WI38 (cell line): ENCODE measurements around the gene LGI2.

Experiments used
- H3K4me3 ChIP-seq: 2 replicates; pipeline ENCODE4 v1.5.1; 2011; ENCODE audit warnings: low read depth, mild to moderate bottlenecking, control low read depth, low read length
- TF ChIP-seq, protein P1 (sequence below): IDR thresholded peaks from 2 replicates; pipeline ENCODE4 v1.5.1; 2012; ENCODE audit warnings: low read depth, mild to moderate bottlenecking, control low read depth, low read length

LGI2 gene

DNA sequence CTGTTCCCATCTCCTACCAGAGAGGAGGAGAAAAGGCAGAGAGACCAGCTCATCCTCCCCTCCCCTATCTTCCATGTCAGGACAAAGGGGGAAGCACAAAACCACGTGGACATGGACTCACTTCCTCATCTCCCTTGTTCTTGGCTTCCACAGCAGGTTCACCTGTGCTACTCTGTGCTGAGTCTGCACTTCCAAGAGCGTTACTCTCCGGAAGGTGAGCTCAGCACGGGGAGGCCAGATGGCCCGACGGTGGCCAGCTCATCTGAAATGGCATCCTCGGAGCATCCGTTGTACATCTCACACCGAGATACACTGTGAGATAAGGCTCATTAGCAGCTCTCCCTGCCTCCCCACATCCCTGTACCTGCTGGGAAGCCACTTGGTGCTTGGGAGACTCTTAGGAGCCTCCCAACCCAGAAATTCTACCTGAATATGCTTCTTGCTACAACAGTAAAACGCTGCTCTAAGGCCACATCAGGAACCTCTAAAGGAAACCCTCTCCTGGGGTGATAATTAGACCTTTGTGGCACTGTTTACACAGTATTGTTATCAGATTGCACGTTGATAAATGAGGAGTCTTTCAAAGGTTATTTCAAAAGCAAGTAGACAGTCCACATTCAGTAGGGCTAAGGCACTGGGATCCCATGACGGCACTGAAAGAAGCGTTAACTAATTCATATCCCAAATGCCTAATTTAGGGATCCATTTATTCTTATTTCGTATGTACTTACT, 19.4 kb downstream of the LGI2 start:
- H3K4me3 ChIP-seq: no peak overlapping the region
- TF ChIP-seq, protein P1, sequence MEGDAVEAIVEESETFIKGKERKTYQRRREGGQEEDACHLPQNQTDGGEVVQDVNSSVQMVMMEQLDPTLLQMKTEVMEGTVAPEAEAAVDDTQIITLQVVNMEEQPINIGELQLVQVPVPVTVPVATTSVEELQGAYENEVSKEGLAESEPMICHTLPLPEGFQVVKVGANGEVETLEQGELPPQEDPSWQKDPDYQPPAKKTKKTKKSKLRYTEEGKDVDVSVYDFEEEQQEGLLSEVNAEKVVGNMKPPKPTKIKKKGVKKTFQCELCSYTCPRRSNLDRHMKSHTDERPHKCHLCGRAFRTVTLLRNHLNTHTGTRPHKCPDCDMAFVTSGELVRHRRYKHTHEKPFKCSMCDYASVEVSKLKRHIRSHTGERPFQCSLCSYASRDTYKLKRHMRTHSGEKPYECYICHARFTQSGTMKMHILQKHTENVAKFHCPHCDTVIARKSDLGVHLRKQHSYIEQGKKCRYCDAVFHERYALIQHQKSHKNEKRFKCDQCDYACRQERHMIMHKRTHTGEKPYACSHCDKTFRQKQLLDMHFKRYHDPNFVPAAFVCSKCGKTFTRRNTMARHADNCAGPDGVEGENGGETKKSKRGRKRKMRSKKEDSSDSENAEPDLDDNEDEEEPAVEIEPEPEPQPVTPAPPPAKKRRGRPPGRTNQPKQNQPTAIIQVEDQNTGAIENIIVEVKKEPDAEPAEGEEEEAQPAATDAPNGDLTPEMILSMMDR: no peak

DNA sequence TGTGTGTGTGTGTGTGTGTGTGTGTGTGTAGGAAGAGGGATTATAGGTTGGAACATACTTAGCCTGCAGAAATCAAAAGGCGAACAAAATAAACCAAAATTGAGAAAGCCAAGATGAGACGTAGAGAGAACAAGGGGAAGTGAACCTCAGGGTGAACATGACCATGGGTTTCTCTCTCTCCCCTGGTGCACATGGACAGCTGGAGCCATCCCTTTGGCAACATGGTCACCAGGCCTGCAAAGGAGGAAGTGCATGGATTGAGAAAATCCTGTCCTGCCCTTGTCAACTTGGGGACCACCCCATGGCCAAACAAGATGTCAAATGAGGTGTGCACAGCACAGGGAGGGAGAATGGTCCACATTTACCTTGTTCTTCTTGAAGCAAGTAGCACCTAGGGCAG, 23.1 kb downstream of the LGI2 start:
- TF ChIP-seq, protein P1: no peak
- no peak overlapping the region for H3K4me3 ChIP-seq

DNA sequence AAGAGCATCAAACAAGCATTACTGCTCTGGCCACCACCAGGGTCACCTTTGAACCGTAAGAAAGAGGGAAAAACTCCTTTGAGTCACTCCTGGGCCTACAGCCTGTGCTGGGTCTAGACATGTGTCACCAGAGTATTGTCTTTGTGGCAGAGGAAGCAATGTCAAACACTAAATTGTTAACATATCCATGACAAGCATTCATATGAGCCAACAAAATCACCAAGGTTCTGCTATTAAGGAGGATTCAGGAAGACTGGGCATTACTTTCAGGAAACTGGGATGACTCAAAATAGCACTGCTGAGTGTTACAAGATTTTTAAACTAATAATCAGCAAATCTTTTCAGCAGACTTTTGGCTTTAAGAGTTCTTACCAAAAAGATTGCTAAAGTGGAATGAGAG, 28.1 kb downstream of the LGI2 start:
- TF ChIP-seq, protein P1: no peak

DNA sequence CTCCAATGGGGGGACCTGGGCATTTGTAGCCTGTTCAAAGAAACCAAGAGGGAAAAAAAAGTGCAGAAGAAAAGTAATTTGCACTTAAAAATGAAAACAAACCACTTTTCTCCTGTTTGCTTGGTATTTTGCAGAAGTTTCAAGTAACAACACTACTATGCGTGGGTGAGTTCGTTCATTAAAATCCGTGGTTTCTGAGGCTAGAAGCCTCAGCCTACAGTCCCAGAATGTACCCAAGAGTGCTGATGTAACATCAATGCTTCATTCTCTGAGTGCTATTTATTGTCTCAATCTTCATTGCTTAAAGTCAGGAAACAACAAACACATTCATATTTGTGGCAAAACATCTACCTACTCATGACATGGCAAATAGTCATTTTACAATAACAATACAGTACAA, 29.2 kb downstream of the LGI2 start:
- no peak overlapping the region for H3K4me3 ChIP-seq
- TF ChIP-seq, protein P1: no peak

More for the DNA sequence above, 28.1 kb downstream of the LGI2 start:
- no peak overlapping the region for H3K4me3 ChIP-seq

DNA sequence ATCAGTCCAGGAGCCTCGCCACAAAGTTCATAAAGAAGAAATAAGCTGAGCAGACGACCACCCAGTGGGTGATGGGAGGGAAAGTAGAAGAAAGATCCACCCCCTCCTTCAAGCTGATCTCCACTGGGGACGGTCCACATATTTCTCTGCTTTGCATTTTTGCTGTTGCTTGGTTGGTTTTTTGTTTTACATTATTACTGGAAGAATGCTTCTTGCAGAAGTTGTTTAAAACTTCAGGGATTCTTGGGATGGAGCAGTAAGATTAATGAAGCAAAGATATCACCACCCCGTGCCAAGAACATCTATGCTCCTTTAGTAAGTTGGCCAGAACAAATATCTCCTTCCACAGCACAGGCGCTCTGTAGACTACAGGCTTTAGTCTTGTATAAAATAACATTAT, 30.1 kb downstream of the LGI2 start:
- TF ChIP-seq, protein P1: no peak
- H3K4me3 ChIP-seq: no peak overlapping the region

DNA sequence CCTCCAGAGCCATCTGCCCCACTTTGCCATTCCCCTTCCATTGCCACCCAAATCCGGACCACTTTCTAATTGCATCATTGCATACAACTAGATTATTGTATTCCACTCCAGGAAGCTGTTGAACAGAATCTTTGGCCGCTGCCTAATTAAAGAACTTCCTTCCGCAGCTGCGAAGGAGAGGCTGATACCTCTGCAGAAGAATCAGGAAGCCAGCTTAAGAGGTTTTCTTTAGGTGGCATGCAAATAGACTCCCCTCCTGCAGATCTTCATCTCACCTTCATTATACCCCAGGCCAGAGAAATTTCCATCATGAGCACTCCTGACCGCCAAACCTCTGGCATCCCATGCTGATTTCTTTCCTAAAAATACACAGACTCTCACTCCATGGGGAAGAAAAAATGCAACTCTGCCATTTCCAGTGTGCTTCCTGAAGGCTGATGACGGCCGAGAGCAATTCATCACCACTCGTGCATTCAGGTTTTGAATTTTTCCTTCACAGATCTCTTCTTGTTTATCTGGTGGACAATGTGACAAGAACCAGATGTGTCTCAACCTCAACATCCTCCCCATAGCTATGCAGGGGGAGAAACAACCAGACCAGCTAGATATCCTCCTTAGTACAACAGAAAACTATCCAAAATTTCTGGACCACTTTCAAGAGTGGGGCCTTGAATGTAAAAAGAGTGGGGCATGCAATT, 31.2 kb downstream of the LGI2 start:
- TF ChIP-seq, protein P1: no peak
- H3K4me3 ChIP-seq: no peak overlapping the region

DNA sequence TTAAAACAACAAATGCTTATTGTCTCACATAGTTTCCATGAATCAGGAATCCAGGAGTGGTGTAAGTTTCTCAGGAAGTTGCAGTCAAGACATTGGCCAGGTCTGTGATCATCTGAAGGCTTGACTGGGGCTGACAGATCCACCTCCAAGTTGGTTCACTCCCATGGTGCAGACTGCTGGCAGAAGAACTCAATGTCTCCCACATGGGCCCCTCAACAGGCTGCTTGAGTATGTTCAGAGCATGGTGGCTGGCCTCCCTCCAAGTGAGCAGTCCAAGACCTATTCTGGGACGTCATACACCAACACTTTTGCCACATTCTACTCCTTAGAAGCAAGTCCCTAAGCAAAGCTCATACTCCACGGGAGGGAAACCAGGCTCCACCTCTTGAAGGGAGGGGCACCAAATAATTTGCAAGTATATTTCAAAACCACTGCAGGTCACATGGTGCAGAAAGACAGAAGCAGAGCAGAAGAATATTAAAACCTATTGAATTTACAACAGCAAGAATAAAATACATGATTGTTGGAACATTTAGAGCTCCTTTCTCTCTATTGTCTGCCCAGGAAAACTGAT, 35.3 kb downstream of the LGI2 start:
- TF ChIP-seq, protein P1: no peak
- no peak overlapping the region for H3K4me3 ChIP-seq
